GM10248 (cell line): ENCODE results near the gene CFAP47.
"Not testable (repeated sequence)": the region's sequence is repeated elsewhere in the genome, so short reads cannot be mapped to it uniquely, and the experiment has no call there.

Experiments used
- CTCF ChIA-PET: fragments of 300-600 bp; sonication (Branson Sonifier 250); formaldehyde crosslinking; extraction: SDS; loops from one replicate; lab custom pipeline; 2021; ENCODE audit warnings: antibody characterized with exemption; lab: Yijun Ruan, JAX
- POLR2A ChIA-PET: fragments of 350-650 bp; sonication (Branson Sonifier 250); formaldehyde crosslinking; extraction: SDS; loops from one replicate; lab custom pipeline; 2020; ENCODE audit warnings: antibody characterized with exemption; lab: Yijun Ruan, JAX
- DNase-seq: peaks from one replicate; pipeline ENCODE4 v3.0.0; 2012; ENCODE audit errors: extremely low spot score
- CTCF ChIP-seq: IDR thresholded peaks from 2 replicates; pipeline ENCODE4 v1.5.1; 2012; ENCODE audit warnings: mild to moderate bottlenecking, low read depth; ENCODE audit errors: extremely low read depth, missing control alignments, control extremely low read depth

The CFAP47 gene

GRCh38 chrX:36019125-36019524, 99.6 kb downstream of the CFAP47 start:
- no peak for DNase-seq
- TF ChIP-seq CTCF: no peak
- ChIA-PET CTCF (no interaction called here), POLR2A (no interaction called here)

GRCh38 chrX:36035550-36035949, 116.0 kb downstream of the CFAP47 start:
- POLR2A ChIA-PET: no interaction called here
- no peak for TF ChIP-seq CTCF
- CTCF ChIA-PET: no interaction called here
- no peak for DNase-seq

GRCh38 chrX:36062778-36063177, 143.2 kb downstream of the CFAP47 start:
- CTCF ChIA-PET: no interaction called here
- POLR2A ChIA-PET: no interaction called here
- no peak for DNase-seq
- no peak for TF ChIP-seq CTCF

GRCh38 chrX:36071061-36071460, 151.5 kb downstream of the CFAP47 start:
- ChIA-PET CTCF (no interaction called here), POLR2A (no interaction called here)
- no peak for DNase-seq

GRCh38 chrX:36075009-36075408, 155.5 kb downstream of the CFAP47 start:
- POLR2A ChIA-PET, DNase-seq, CTCF ChIA-PET: not testable (repeated sequence)

More at GRCh38 chrX:36071061-36071460, 151.5 kb downstream of the CFAP47 start:
- no peak for TF ChIP-seq CTCF

- no peak for DNase-seq
- TF ChIP-seq CTCF: no peak
- ChIA-PET POLR2A (no interaction called here), CTCF (no interaction called here)
These were observed 163.7 kb downstream of the CFAP47 start for GRCh38 chrX:36083256-36083655.

GRCh38 chrX:36087366-36087765, 167.8 kb downstream of the CFAP47 start:
- POLR2A ChIA-PET: no interaction called here
- CTCF ChIA-PET: no interaction called here

GRCh38 chrX:36088939-36089338, 169.4 kb downstream of the CFAP47 start:
- POLR2A ChIA-PET, CTCF ChIA-PET, DNase-seq: not testable (repeated sequence)

More at GRCh38 chrX:36087366-36087765, 167.8 kb downstream of the CFAP47 start:
- TF ChIP-seq CTCF: no peak
- DNase-seq: no peak
